Hematopoietic multipotent progenitor cell (in vitro differentiated cells): ENCODE results near the gene CBLN3. TPM values are rescaled to one million over a fixed set of nuclear protein-coding genes. Genes with fewer than 3 reads are reported as not detected.

Experiments used
- DNase-seq, 3 donors: peaks; one replicate each; pipeline ENCODE4 v3.0.0-alpha.2; 2011 to 2015; ENCODE audit warnings: low read depth in 2 of 3, low spot score in 2 of 3
- total RNA-seq: library from RNA; depleted of rRNA; stranded (reverse); fragments of >200 nt; gene quantifications from one replicate; pipeline ENCODE4 v1.2.3, GENCODE V29; 2012

Gene CBLN3
- total RNA-seq, 1 donor: 0.54 TPM

- no peak for DNase-seq
Observed at GRCh38 chr14:24407608-24408325, 21.7 kb downstream of the CBLN3 start.

GRCh38 chr14:24406416-24406815 is 23.1 kb downstream of the CBLN3 start:
- DNase-seq: no peak

- DNase-seq: no peak
Observed at GRCh38 chr14:24404814-24405213, 24.7 kb downstream of the CBLN3 start.

GRCh38 chr14:24403294-24403998 is 26.0 kb downstream of the CBLN3 start:
- DNase-seq: no peak

GRCh38 chr14:24401810-24402702 is 27.4 kb downstream of the CBLN3 start:
- no peak for DNase-seq

- DNase-seq: no peak
Observed at GRCh38 chr14:24399999-24400718, 29.3 kb downstream of the CBLN3 start.

- DNase-seq: no peak
Observed at GRCh38 chr14:24399447-24399822, 30.0 kb downstream of the CBLN3 start.

GRCh38 chr14:24398653-24399446 is 30.6 kb downstream of the CBLN3 start, which contains the start of gene NYNRIN:
NYNRIN (plus strand) TSS chr14:24399003; CDS start chr14:24399247, 244 bp downstream.
- peak in 2 of 3 donors; percentile 58 to 69 for DNase-seq

GRCh38 chr14:24398293-24398652 is 31.2 kb downstream of the CBLN3 start:
- DNase-seq: no peak

- no peak for DNase-seq
Observed at GRCh38 chr14:24397639-24398292, 31.7 kb downstream of the CBLN3 start.

GRCh38 chr14:24395609-24396582 is 33.6 kb downstream of the CBLN3 start:
- DNase-seq: peak in 2 of 3 donors; percentile 78 to 87

GRCh38 chr14:24394275-24394674 is 35.2 kb downstream of the CBLN3 start:
- DNase-seq: no peak

- DNase-seq: no peak
Observed at GRCh38 chr14:24392325-24393091, 37.0 kb downstream of the CBLN3 start.

GRCh38 chr14:24390701-24391468 is 38.6 kb downstream of the CBLN3 start:
- peak in 1 of 3 donors; percentile 89 for DNase-seq

GRCh38 chr14:24389226-24389848 is 40.1 kb downstream of the CBLN3 start:
- no peak for DNase-seq
